ENCODE data around the gene KIF21A. TPM values are rescaled to one million over a fixed set of nuclear protein-coding genes. Genes with fewer than 3 reads are reported as not detected.

KIF21A gene
- total RNA-seq, 4 donors from 2014 or later = 28.4 to 36.4 (median 33.1) TPM

- Histone ChIP-seq H3K36me3 (no peaks in the 10 kb centered on the region), H3K27ac (no peak overlapping the region), H3K27me3 (no peaks in the 10 kb centered on the region), H3K4me3 (no peak overlapping the region), H3K9me3 (no peaks in the 10 kb centered on the region), H3K4me1 (no peaks in the 10 kb centered on the region)
- in situ Hi-C loops (cut with MboI; ENCODE audit: low sequenced_read_pairs in 4 of 4) = loop anchor here in 1 of 4 donors (25.0 kb wide), 1 partner anchor 955 kb away; no protein-coding TSS in a partner anchor
- ATAC-seq (no peak), DNase-seq (no peak)
- TF ChIP-seq POLR2A (IDR thresholded peaks at IDR 0.05) (no peak), CTCF (IDR thresholded peaks at IDR 0.05 in 4 of 5, conservative IDR thresholded peaks at IDR 0.05 in 1 of 5) (no peak)
- intact Hi-C loops (cut with DNase I; ENCODE audit: low total_unique reads) = no loop called here
Measured at GRCh38 chr12:39292125-39292630, 150.7 kb downstream of the KIF21A start.

GRCh38 chr12:39287817-39288216 lies 155.1 kb downstream of the KIF21A start:
- in situ Hi-C loops (cut with MboI; ENCODE audit: low sequenced_read_pairs in 4 of 4) = loop anchor here in 1 of 4 donors (25.0 kb wide), 1 partner anchor 951 kb away; no protein-coding TSS in a partner anchor
- no peaks in the 10 kb centered on the region for H3K4me1 ChIP-seq
- H3K36me3 ChIP-seq = no peaks in the 10 kb centered on the region
- H3K9me3 ChIP-seq = no peaks in the 10 kb centered on the region
- H3K27ac ChIP-seq = no peak overlapping the region
- TF ChIP-seq CTCF (IDR thresholded peaks at IDR 0.05 in 4 of 5, conservative IDR thresholded peaks at IDR 0.05 in 1 of 5) (no peak), POLR2A (IDR thresholded peaks at IDR 0.05) (no peak)
- no peaks in the 10 kb centered on the region for H3K27me3 ChIP-seq
- H3K4me3 ChIP-seq = no peak overlapping the region
- intact Hi-C loops (cut with DNase I; ENCODE audit: low total_unique reads) = no loop called here
- no peak for DNase-seq
- ATAC-seq = no peak

- in situ Hi-C loops (cut with MboI; ENCODE audit: low sequenced_read_pairs in 4 of 4) = loop anchor here in 1 of 4 donors (25.0 kb wide), 1 partner anchor 950 kb away; no protein-coding TSS in a partner anchor
- Histone ChIP-seq H3K27ac (no peak overlapping the region), H3K9me3 (no peaks in the 10 kb centered on the region), H3K4me1 (no peaks in the 10 kb centered on the region), H3K4me3 (no peak overlapping the region), H3K36me3 (no peaks in the 10 kb centered on the region), H3K27me3 (no peaks in the 10 kb centered on the region)
- DNase-seq (no peak), ATAC-seq (no peak)
- TF ChIP-seq POLR2A (IDR thresholded peaks at IDR 0.05) (no peak), CTCF (IDR thresholded peaks at IDR 0.05 in 4 of 5, conservative IDR thresholded peaks at IDR 0.05 in 1 of 5) (no peak)
- intact Hi-C loops (cut with DNase I; ENCODE audit: low total_unique reads) = no loop called here
Measured at GRCh38 chr12:39287409-39287808, 155.5 kb downstream of the KIF21A start.

GRCh38 chr12:39278426-39278825 lies 164.5 kb downstream of the KIF21A start:
- no peaks in the 10 kb centered on the region for H3K36me3 ChIP-seq
- in situ Hi-C loops (cut with MboI; ENCODE audit: low sequenced_read_pairs in 4 of 4) (loop anchor here in 1 of 4 donors (25.0 kb wide), 1 partner anchor 941 kb away; no protein-coding TSS in a partner anchor), intact Hi-C loops (cut with DNase I; ENCODE audit: low total_unique reads) (loop anchor here (10.0 kb wide), 1 partner anchor 954 kb away; no protein-coding TSS in a partner anchor)
- no peak overlapping the region for H3K4me3 ChIP-seq
- no peaks in the 10 kb centered on the region for H3K4me1 ChIP-seq
- no peaks in the 10 kb centered on the region for H3K27me3 ChIP-seq
- DNase-seq (no peak), ATAC-seq (no peak)
- H3K9me3 ChIP-seq = no peaks in the 10 kb centered on the region
- TF ChIP-seq CTCF (IDR thresholded peaks at IDR 0.05 in 4 of 5, conservative IDR thresholded peaks at IDR 0.05 in 1 of 5) = no peak
- H3K27ac ChIP-seq = no peak overlapping the region
